Endodermal cell (in vitro differentiated cells): ENCODE measurements around the gene GADL1. TPM values are rescaled to one million over a fixed set of nuclear protein-coding genes. Genes with fewer than 3 reads are reported as not detected.

Experiments used
- DNase-seq: peaks from one replicate; pipeline ENCODE4 v3.0.0-alpha.2; 2017
- H3K27ac ChIP-seq: 2 replicates; pipeline ENCODE4 v1.5.1; 2013; ENCODE audit warnings: mild to moderate bottlenecking, low read depth, low read length, moderate library complexity
- H3K27me3 ChIP-seq: 2 replicates; pipeline ENCODE4 v1.6.1; 2013; ENCODE audit warnings: mild to moderate bottlenecking, low read length, moderate library complexity; ENCODE audit not compliant: insufficient read depth, control insufficient read depth, poor library complexity, severe bottlenecking
- H3K36me3 ChIP-seq: 2 replicates; pipeline ENCODE4 v1.7.0; 2013; ENCODE audit warnings: mild to moderate bottlenecking, low read length, moderate library complexity; ENCODE audit not compliant: control insufficient read depth, insufficient read depth
- H3K4me1 ChIP-seq: one replicate; pipeline ENCODE4 v1.7.0; 2013; ENCODE audit warnings: low read length; ENCODE audit not compliant: control insufficient read depth, insufficient read depth
- H3K4me3 ChIP-seq: 2 replicates; pipeline ENCODE4 v1.5.1; 2013; ENCODE audit warnings: mild to moderate bottlenecking, low read length, moderate library complexity
- H3K9ac ChIP-seq: 2 replicates; pipeline ENCODE4 v1.6.1; 2013; ENCODE audit warnings: mild to moderate bottlenecking, low read length, moderate library complexity; ENCODE audit not compliant: poor library complexity, severe bottlenecking; ENCODE audit errors: extremely low read depth
- H3K9me3 ChIP-seq: 2 replicates; pipeline ENCODE4 v1.6.1; 2013; ENCODE audit warnings: mild to moderate bottlenecking, low read length, moderate library complexity; ENCODE audit not compliant: control insufficient read depth
- H3K27ac Mint-ChIP-seq: 2 replicates; pipeline ENCODE4 v1.8.0; 2020; ENCODE audit warnings: mixed read lengths
- H3K27me3 Mint-ChIP-seq: 2 replicates; pipeline ENCODE4 v1.8.0; 2021; ENCODE audit warnings: mild to moderate bottlenecking, mixed read lengths; ENCODE audit not compliant: insufficient read depth
- H3K36me3 Mint-ChIP-seq: 2 replicates; pipeline ENCODE4 v1.8.0; 2020; ENCODE audit warnings: low read depth, mixed read lengths
- H3K4me1 Mint-ChIP-seq: 2 replicates; pipeline ENCODE4 v1.8.0; 2020; ENCODE audit warnings: mixed read lengths
- H3K4me3 Mint-ChIP-seq: 2 replicates; pipeline ENCODE4 v1.8.0; 2020; ENCODE audit warnings: mild to moderate bottlenecking, moderate library complexity, mixed read lengths
- H3K9me3 Mint-ChIP-seq: 2 replicates; pipeline ENCODE4 v1.8.0; 2020; ENCODE audit warnings: mild to moderate bottlenecking, mixed read lengths
- CTCF ChIP-seq: fragments of 200-600 bp; sonication (generic); conservative IDR thresholded peaks from 2 replicates; pipeline ENCODE4 v1.5.0; 2021; ENCODE audit warnings: antibody characterized with exemption, mild to moderate bottlenecking
- WGBS, 2 experiments: methylation state at CpG; one replicate each; pipeline versions ENCODE4 v1.1.5 to v1.1.7; 2013; ENCODE audit warnings: missing lambda C conversion rate in 2 of 2, mixed read lengths in 1 of 2; ENCODE audit not compliant: insufficient coverage in 1 of 2, insufficient read length in 1 of 2; 5-methylcytosine and 5-hydroxymethylcytosine counted together
- total RNA-seq, 2 donors: library from RNA; stranded (reverse); fragmentation: NEBNext Ultra II Directional in 1 of 2; extraction: Animal tissue kit (Norgen Biotek cat#: 25700) in 1 of 2; gene quantifications; 2 replicates in 1 of 2; 3 replicates in 1 of 2; pipeline ENCODE4 v1.2.1, GENCODE V29; 2021

Gene GADL1
- total RNA-seq, 2 donors from 2014 or later, result 0.11 TPM; not detected in 1

- TF ChIP-seq CTCF, result no peak
- H3K9me3 Mint-ChIP-seq, result no peaks in the 10 kb centered on the region
- peak overlapping the region; percentile 48 for H3K4me3 Mint-ChIP-seq
- Histone ChIP-seq H3K27ac (no peak overlapping the region), H3K36me3 (no peaks in the 10 kb centered on the region), H3K27me3 (peaks cover 41% of the 10 kb centered on the region), H3K4me3 (peak overlapping the region; percentile 65), H3K4me1 (no peaks in the 10 kb centered on the region), H3K9me3 (no peaks in the 10 kb centered on the region), H3K9ac (no peak overlapping the region)
- H3K27ac Mint-ChIP-seq, result no peak overlapping the region
- peaks cover 52% of the 10 kb centered on the region for H3K27me3 Mint-ChIP-seq
- no peaks in the 10 kb centered on the region for H3K36me3 Mint-ChIP-seq
- DNase-seq, result no peak
- H3K4me1 Mint-ChIP-seq, result no peaks in the 10 kb centered on the region
- WGBS, 2 experiments, result 72 to 79% methylated on average over 5 to 8 of the region's 8 CpGs
Measured at GRCh38 chr3:30893678-30894325, 659 bp downstream of the GADL1 start.

- WGBS, 2 experiments, result 71 to 84% methylated on average over 1 of the region's 1 CpG
- Histone ChIP-seq H3K27me3 (peaks cover 38% of the 10 kb centered on the region), H3K4me3 (no peak overlapping the region), H3K4me1 (no peaks in the 10 kb centered on the region), H3K9ac (no peak overlapping the region), H3K36me3 (no peaks in the 10 kb centered on the region), H3K27ac (no peak overlapping the region), H3K9me3 (no peaks in the 10 kb centered on the region)
- Mint-ChIP-seq H3K9me3 (no peaks in the 10 kb centered on the region), H3K4me3 (no peak overlapping the region), H3K36me3 (no peaks in the 10 kb centered on the region), H3K27me3 (peaks cover 43% of the 10 kb centered on the region), H3K27ac (no peak overlapping the region), H3K4me1 (no peaks in the 10 kb centered on the region)
- no peak for DNase-seq
- no peak for TF ChIP-seq CTCF
Measured at GRCh38 chr3:30890907-30891306, 3.6 kb downstream of the GADL1 start.

- Mint-ChIP-seq H3K27ac (no peak overlapping the region), H3K4me1 (no peaks in the 10 kb centered on the region), H3K36me3 (no peaks in the 10 kb centered on the region), H3K4me3 (no peak overlapping the region), H3K27me3 (peaks cover 6% of the 10 kb centered on the region), H3K9me3 (no peaks in the 10 kb centered on the region)
- no peak for DNase-seq
- Histone ChIP-seq H3K4me1 (no peaks in the 10 kb centered on the region), H3K27ac (no peak overlapping the region), H3K36me3 (no peaks in the 10 kb centered on the region), H3K27me3 (no peaks in the 10 kb centered on the region), H3K4me3 (no peak overlapping the region), H3K9me3 (no peaks in the 10 kb centered on the region), H3K9ac (no peak overlapping the region)
- no peak for TF ChIP-seq CTCF
- WGBS, 2 experiments, result 90 to 91% methylated on average over 2 of the region's 2 CpGs
Measured at GRCh38 chr3:30886888-30887287, 7.6 kb downstream of the GADL1 start.
